ENCODE measurements around the gene KDF1.

DNA sequence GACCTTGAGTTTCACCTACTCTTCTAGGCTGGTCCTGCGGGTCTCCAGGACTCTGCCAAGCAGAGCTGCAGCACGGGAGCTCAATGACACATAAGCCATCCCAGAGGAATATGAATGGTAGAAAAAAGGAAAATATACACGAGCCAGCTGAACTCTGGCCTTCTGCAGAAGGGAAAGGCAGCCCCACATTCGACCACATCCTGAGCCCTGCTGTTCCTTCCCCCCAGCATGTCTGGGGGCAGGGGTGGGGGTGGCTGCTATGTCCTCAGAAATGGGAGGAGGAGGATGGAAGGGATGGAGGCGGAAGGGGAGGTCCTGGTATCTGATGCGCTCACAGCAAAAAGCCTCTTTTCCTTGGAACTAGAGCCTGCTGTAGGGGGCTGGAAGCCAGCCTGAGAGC lies 12.1 kb upstream of the KDF1 start:
- TF ChIP-seq CTCF (IDR thresholded peaks at IDR 0.05), result no peak
- no peak for TF ChIP-seq POLR2A (IDR thresholded peaks at IDR 0.05)

All from suprapubic skin (tissue), 3 donors.